ENCODE results near the gene PITPNM1.

Gene PITPNM1

DNA sequence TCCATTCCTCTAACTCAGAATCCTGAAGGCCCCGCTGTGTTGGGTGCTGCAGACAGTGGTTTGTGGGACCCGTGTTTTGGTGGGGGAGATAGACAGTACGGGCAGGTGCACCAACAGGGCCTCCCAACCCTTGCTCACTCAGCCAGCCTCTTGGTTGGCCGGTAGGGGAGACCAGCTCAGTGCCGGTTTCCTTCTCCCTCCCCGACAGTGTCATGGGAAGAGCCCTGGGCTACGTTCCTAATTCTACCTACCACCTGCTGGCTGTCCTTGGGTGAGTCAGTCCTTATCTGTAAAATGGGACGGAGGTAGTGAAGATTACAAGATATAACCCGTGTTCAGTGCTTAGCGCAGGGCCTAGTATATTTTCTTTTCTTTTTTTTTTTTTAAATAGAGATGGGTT is 42.0 kb downstream of the PITPNM1 start:
- no peak for DNase-seq

DNA sequence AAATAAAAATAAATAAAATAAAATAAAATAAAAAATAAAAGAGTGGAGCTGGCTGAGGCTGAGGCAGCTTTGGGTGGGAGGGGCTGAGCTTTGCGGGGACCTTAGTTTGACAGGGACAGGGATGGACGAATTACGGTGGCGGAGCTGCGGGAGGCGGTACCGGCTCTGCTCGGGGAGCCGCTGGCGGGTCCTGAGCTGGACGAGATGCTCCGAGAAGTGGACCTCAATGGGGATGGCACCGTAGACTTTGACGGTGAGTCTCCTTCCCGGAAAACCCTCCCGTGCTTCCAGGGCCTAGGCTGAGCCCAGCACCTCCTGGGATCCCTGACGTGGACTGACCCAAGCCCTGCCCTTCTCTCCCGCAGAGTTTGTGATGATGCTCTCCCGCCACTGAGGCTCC is 46.9 kb downstream of the PITPNM1 start:
- DNase-seq: no peak

DNA sequence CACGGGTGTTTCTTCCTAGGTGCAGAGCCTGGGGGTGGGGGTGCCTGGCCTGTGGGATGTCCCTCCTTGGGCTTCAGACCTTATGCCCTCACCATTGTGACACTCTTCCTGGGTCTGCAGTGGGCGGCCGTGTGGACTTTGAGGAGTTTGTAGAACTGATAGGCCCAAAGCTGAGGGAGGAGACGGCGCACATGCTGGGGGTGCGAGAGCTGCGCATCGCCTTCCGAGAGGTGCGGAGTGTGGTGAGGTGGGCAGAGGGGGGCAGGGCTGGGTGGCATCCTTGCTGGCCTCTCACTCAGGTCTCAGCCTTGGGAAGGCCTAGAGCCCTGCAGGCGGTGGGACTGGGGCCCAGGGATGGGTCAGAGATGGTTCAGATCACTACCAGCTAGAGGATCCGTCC is 47.7 kb downstream of the PITPNM1 start:
- no peak for DNase-seq

DNA sequence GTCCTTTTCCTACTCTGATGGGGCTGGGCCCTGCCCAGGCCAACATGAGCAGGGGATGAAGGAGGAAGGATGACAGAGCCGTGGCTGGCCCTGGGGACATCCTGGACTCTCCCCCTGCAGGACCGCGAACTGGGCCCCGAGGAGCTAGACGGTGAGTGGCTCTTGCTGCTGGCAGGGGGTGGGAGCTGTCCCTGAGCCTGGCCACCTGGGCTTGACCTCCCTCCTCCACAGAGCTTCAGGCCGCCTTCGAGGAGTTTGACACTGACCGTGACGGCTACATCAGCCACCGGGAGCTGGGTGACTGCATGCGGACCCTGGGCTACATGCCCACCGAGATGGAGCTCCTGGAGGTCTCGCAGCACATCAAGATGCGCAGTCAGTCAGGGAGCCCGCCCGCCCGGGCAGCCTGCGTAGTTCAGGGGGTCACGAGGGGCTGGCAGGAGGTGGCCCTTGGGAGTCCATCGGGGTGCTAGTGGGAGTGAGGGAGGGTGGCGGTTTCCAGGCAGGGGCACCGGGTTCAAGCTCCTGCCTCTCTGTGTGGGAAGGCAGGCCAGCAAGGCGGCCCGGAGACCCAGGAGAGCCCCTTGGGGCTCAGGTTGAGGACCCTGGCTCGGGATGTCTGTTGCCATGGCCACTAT is 49.0 kb downstream of the PITPNM1 start:
- DNase-seq: no peak

DNA sequence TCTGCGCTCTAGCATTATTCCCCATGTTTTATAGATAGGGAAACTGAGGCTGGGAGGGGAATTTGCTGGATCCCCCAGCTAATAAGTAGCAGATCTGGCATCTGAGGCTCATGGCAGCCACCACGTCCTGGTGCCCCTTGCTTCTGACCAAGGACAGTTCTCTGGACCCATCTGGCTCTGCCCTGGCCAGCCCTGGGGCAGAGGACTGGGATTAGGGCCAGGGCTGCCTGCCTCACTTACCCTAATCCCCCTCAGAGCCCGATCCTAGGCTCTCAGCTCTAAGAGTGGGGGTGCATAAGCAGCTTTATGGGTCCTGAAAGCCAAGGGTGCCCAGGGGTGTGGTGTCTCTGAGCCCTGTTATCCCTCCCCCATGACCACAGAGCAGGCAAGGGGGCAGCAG is 50.1 kb downstream of the PITPNM1 start, which contains the start of gene CABP4:
Gene CABP4 (plus strand): TSS at position 301 of the 400 bp plus-strand sequence. CDS start 70 bp downstream, at position 371.
- DNase-seq: no peak

DNA sequence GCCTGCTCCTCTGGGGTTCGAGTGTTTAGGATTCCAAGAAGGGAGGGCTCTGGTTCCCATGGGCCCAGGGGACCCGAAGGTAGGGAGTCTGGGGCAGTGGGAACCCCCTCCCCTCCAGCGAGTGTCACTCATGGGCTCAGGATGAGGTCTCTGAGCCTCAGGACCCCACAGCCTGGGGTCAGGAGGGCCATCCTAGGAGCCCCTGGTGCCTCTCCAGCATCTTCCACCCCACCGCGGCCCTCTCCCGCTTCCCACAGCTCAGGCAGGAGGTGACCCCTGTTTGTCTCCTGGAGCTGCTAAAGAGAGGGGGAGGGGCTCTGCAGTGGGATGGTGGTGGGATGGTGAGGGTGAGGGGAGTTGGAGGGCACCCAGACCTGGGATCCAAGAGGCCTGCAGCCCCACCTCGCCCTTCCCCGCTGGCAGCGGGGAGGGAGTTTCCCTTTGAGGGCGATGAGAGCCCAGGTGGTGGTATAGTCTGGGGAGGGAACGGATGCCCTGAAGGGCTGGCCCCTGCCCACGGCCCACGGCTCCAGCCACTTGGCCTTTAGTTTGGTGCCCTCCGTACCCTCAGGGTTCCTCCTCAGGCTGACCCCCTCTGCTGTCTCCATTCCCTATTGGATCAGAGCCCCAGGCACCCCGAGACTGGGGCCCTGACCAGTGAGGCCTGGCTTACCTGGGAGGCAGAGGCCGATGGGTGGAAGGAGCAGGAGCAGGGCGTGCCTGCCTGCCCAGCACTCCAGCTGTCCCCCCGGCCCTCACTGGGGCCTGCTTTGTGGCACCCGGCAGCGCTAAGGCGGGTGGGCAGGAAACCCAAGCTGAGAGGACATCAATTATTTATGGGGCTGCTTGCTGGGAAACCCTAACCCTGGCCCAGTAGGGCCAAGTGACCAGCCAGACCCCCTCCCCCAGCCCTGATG is 51.1 kb downstream of the PITPNM1 start:
- no peak for DNase-seq

DNA sequence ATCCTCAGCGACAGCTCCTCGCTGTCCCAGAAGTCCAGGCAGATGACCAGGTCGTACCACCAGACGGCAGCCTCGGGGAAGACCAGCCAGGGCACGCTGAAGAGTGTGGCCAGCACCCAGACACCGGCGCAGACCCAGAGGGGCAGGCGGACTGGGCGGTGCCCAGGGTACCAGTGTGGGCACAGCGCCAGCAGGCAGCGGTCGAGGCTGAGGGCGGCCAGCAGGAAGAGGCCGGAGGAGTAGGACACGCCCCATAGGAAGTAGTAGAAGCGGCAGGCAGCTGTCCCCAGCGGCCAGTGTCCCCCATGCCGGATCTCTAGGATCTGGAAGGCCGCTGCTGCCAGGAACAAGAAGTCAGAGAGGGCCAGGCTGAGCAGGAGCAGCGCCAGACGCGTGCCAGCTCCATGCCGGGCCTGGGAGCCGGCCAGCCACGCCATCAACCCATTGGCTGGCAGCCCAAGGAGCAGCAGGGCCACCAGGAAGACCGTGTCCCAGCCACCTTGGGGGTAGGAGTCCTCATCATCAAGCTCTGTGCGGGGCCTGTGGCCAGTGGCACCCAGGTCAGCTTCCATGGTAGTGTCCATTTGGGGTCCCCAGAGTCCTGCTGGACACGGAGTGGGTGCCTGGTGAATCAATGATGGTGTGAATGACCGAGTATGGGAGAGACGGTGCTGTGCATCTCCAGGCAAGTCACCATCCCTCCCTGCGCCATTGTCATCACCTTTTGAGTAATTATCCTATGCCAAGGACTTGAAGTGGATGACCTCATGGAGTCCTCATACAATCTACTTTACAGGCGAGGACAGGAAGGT is 52.8 kb downstream of the PITPNM1 start, which contains the start of gene GPR152:
Gene GPR152 (minus strand): TSS at position 589 of the 812 bp plus-strand sequence. CDS start 5 bp downstream, at position 584.
- no peak for DNase-seq

DNA sequence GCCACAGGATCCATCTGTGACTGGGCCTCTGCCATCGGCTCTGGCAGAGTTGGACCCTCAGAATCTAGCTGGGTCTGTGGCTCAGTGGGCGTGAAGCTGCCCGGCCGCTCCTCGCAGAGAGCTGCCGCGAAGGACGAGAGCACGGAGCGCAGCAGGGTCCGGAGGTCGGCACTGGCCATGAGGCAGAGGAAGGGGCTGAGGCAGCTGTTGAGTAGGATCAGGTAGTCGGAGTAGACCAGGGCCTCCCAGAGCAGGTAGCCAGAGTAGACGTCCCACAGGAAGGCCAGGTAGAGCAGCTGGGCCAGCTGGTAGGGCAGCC is 53.5 kb downstream of the PITPNM1 start:
- DNase-seq: no peak

DNA sequence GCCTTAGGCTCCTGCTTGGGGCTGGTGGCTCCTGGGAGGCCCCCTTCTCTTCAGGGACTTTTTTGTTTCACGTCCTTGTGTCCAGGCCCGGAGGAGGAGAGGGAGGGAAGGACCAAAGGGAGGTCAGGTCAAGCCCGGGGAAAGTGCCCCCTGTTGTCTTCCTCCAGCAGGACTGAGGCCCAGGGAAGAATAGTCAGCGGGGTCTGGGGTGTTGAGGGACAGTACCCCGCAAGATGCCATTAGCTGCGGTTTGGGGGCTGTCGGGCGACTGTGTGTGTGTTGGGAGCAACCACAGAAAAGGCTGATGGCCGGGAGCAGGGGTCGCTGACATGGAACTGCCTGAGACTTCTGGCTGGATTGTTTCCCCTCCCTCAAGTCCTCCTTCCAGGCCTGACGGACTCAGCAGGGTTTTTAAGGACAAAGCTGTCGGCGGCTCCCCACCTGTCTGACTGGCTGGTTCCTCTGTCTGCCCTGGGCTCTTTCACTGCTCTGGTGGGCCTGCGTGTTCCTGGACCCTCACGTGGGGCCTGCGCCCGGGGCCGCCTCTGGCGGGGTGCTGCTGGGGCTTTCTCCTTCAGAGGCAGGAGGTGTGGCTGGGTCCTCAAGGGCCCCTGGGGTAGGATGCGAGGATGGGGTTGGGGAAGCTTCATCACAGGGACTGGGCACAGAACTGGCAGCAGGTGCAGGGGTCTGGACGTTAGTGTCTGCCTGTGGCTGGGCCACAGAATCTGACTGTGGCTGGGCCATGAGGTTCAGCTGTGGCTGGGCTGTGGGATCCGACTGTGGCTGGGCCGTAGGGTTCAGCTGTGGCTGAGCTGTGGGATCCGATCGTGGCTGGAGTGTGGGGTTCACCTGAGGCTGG is 54.1 kb downstream of the PITPNM1 start:
- no peak for DNase-seq

DNA sequence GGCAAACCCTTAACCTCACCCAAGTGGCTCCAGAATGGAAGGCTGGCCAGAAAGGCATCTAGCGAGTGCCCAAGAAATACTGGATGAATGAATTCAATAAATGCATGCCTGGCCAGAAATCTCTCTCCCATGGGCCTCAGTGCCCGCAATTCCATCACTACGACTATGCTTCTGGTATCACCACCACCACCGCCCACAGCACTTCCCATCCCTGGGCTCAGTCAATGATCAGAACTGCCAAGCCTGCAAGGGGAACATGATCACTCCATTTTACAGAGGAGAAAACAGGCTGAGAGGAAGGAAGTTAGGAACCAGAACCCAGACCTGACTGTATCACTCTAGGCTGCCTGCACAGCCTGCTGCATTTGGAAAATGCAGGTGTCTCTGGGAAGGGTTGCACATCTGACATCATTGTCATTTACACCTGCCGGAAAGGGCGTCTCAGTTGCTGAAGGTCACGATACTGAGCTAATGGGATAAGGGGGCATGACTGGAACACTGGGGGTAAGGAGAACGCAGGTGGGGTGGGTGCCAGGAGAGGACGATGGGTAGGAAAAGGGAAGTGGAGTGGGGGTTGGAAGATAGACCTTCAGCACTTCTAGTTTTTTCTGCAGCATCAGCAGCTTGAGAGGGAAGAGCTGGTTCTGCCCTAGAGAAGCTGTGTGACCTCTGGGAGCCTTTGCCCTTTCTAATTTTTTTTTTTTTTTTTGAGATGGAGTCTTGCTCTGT is 55.9 kb downstream of the PITPNM1 start:
- DNase-seq: no peak

DNA sequence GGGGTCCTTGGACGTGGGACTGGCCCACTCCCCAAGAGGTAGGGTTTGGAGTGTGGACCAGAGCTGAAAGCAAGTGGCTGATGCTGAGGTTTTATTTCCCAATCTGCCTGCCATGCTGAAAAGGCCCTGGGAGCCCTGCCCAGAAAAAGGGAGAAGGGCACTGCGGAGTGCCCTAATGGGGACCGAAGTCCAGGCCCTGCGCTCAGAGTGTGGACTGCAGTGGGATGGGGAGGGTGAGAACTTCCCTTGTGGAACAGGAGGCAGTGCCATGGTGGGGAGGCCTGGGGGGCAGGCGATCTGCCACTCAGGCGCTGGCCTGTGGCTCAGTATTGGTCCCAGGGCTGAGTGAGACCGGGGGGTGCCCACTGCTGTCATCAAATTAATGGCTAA is 56.9 kb downstream of the PITPNM1 start:
- DNase-seq: no peak

DNA sequence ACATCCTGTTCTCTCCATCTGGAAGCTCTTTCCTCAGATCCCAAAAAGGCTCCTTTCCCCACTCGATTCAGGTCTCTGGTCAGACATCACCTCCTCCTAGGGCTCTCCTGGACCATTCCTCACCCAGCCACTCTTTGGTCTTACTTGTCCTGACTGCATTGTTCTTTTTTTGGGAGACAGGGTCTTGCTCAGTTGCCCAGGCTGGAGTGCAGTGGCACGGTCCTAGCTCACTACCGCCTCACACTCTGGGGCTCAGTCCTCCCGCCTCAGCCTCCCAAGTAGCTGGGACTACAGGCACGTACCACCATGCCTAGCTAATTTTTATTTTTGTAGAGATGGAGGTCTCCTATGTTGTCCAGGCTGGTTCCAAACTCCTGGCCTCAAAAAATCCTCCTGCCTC is 59.6 kb downstream of the PITPNM1 start:
- no peak for DNase-seq

DNA sequence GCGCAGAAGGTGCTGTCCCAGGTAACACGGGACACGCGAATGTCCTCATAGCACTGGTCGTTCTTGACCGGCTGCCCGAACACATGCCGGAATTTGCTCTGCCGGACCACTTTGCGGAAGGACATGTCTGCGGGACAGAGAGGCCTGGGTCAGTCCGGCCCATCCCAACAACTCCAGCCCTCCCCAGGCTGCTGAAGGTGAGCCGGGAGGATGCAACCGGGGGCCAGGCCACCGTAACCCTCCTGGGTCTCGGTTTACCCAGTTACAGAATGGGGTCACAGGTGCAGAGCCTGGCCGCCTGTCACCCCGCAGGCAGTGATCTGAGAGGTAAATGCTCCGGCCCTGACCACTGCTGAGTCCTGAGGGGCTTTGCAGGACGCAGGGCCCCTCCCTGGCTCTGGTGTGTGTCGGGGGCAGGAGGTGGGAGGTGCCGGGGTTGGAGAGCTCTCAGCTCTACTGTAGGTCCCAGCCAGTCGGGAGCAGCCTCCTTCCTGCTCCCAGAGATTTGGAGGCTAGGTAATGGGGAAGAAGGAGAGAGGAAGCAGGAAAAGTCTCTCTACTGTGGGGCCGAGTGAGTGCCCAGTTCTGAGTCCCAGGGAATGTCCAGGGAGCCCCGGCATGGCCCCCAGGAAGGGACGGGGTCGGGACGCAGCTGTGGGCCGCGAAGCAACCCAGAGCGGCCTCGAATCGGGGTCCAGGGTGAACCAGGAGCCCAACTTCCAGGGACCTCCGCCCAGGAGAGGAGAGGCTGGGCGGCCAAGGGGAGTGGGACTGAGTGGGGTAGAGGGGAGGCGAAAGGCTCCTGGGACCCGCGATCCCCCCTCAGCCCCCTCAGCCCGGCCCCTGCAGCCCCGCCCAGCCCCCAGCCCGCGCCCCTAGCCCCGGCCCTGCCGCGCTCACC is 62.4 kb downstream of the PITPNM1 start:
- no peak for DNase-seq
